H1 (cell line): Measurements from ENCODE around the gene HEPACAM.

ENCODE experiments used
- ATF3 ChIP-seq: IDR thresholded peaks from 2 replicates; pipeline ENCODE4 v1.6.1; 2011; ENCODE audit warnings: low read depth, mild to moderate bottlenecking, low read length; ENCODE audit not compliant: insufficient read depth
- CTCF ChIP-seq, 3 experiments: IDR thresholded peaks; 1 replicate in 2 of 3; 2 replicates in 1 of 3; pipeline versions ENCODE4 v1.5.1 to v1.6.1; 2011; ENCODE audit warnings: low read length in 3 of 3, mild to moderate bottlenecking in 3 of 3, inconsistent platforms in 2 of 3, low read depth in 1 of 3, moderate library complexity in 1 of 3; ENCODE audit not compliant: insufficient read depth in 1 of 3; ENCODE audit errors: control extremely low read depth in 1 of 3
- EGR1 ChIP-seq: IDR thresholded peaks from 2 replicates; pipeline ENCODE4 v1.6.1; 2011; ENCODE audit warnings: low read depth, low read length, borderline replicate concordance
- POLR2A ChIP-seq, 2 experiments: IDR thresholded peaks; 1 replicate in 1 of 2; 2 replicates in 1 of 2; pipeline ENCODE4 v1.6.1; 2011; ENCODE audit warnings: low read depth in 2 of 2, low read length in 2 of 2, mild to moderate bottlenecking in 2 of 2; ENCODE audit errors: control extremely low read depth in 1 of 2
- RFX5 ChIP-seq: IDR thresholded peaks from 2 replicates; pipeline ENCODE4 v1.6.1; 2011; ENCODE audit warnings: low read depth, low read length, improper control_type of control experiment, borderline replicate concordance
- YY1 ChIP-seq: IDR thresholded peaks from 2 replicates; pipeline ENCODE4 v1.6.1; 2011; ENCODE audit warnings: low read depth, mild to moderate bottlenecking, low read length

- no peak for TF ChIP-seq POLR2A (IDR thresholded peaks at IDR 0.05; ENCODE audit: control extremely low read depth in 1 of 2, low read depth in 2 of 2, low read length in 2 of 2)
- TF ChIP-seq ATF3, result no peak
- no peak for TF ChIP-seq CTCF (IDR thresholded peaks at IDR 0.05; ENCODE audit: control extremely low read depth in 1 of 3, insufficient read depth in 1 of 3, low read depth in 1 of 3, low read length in 3 of 3)
- no peak for TF ChIP-seq YY1
- TF ChIP-seq RFX5, result no peak
- no peak for TF ChIP-seq EGR1
Measured at GRCh38 chr11:124880290-124880611, 55.6 kb downstream of the HEPACAM start.
